ENCODE data around the gene XKR8.

Gene XKR8

DNA sequence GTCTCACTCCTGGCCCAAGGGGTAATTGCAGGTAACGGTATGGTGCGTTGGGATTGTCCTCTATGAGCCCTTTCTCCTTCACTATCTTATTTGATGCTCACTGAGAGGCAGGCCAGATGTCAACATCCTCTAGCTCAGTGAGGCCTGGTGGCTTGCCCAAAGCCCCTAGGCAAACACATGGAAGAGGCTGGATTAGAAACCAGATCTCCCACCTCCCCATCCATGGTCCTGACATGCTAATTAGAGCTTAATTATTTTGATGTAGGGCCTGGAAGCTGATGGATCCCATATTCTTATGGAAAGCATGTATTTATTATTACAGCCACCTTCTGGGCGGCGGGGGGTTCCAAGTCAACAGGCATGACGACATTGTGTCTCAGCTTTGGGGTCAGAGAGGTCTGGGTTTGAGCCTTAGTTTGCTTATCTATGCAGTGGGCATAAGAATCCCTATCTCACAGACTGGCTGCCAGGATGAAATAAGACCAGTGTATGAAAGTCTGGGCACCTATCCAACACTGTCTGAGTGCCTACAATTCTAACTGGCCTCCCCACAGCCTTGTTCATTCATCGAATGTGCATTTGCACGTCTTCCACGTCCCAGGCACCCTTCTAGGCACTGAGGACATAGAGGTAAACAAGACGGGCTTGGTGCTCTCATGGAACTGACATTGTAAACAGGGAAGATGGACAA lies 18.8 kb upstream of the XKR8 start:
- TF ChIP-seq CTCF (IDR thresholded peaks at IDR 0.05; ENCODE audit: low read depth, low read length), result no peak
- DNase-seq (ENCODE audit: extremely low read depth, low read depth), result no peak

GRCh38 chr1:27941671-27942540 lies 17.9 kb upstream of the XKR8 start:
- no peak for DNase-seq (ENCODE audit: extremely low read depth, low read depth)
- no peak for TF ChIP-seq CTCF (IDR thresholded peaks at IDR 0.05; ENCODE audit: low read depth, low read length)

GRCh38 chr1:27945020-27945419 lies 14.8 kb upstream of the XKR8 start:
- no peak for DNase-seq (ENCODE audit: extremely low read depth, low read depth)
- no peak for TF ChIP-seq CTCF (IDR thresholded peaks at IDR 0.05; ENCODE audit: low read depth, low read length)

DNA sequence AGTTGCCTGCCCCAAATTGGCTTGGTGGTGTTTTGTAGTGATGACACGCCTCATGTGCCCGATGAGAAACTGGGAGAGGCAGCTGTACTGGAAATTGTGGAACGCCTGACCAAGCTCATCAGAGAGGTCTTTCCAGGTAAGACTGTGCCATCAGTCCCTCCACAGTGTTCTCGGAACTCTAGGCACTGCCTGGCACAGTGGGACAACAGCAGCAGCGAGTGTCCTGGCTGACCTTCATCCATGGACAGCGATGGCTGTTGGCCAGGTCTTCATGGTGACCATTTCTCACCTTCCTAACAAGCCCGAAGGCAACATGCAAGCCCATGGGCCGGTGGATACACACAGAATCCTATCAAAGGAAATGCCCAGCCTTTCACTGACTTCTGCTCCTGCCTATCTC lies 10.7 kb upstream of the XKR8 start:
- DNase-seq (ENCODE audit: extremely low read depth, low read depth), result no peak
- no peak for TF ChIP-seq CTCF (IDR thresholded peaks at IDR 0.05; ENCODE audit: low read depth, low read length)

GRCh38 chr1:27951396-27951795 lies 8.4 kb upstream of the XKR8 start:
- no peak for TF ChIP-seq CTCF (IDR thresholded peaks at IDR 0.05; ENCODE audit: low read depth, low read length)
- no peak for DNase-seq (ENCODE audit: extremely low read depth, low read depth)

- DNase-seq (ENCODE audit: extremely low read depth, low read depth), result no peak
- TF ChIP-seq CTCF (IDR thresholded peaks at IDR 0.05; ENCODE audit: low read depth, low read length), result no peak
Observed at GRCh38 chr1:27952147-27952546, 7.6 kb upstream of the XKR8 start.

- TF ChIP-seq CTCF (IDR thresholded peaks at IDR 0.05; ENCODE audit: low read depth, low read length), result no peak
- DNase-seq (ENCODE audit: extremely low read depth, low read depth), result no peak
Observed at GRCh38 chr1:27954186-27954585, 5.6 kb upstream of the XKR8 start.

Measured in AG09319 (cell line).